ENCODE results near the gene ANKRD34C. TPM values are rescaled to one million over a fixed set of nuclear protein-coding genes. Genes with fewer than 3 reads are reported as not detected.

Gene ANKRD34C
- total RNA-seq, 1 donor from 2014 or later, result not detected

DNA sequence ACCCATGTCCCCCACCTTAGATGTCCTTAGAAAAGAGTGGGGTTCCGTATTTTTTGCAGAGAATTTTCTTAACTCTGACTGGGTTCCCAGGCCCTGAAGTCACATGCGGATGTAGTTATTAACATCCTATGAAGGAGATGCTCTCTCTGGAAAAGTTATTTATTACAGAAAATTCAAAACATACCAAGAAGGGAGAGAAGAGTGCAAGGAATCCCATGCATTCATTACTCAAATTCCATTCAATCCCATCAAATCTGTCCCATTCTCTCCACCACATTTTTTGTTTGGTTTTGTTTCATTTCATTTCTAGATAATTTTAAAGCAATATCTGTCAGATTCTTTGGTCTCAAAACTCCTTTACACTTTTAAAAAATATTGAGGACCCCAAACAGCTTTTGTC, 34.3 kb upstream of the ANKRD34C start:
- Histone ChIP-seq H3K36me3 (no peaks in the 10 kb centered on the region), H3K27me3 (no peaks in the 10 kb centered on the region), H3K4me3 (no peak overlapping the region), H3K27ac (no peak overlapping the region), H3K9me3 (no peaks in the 10 kb centered on the region), H3K4me1 (no peaks in the 10 kb centered on the region)
- TF ChIP-seq, protein P1, sequence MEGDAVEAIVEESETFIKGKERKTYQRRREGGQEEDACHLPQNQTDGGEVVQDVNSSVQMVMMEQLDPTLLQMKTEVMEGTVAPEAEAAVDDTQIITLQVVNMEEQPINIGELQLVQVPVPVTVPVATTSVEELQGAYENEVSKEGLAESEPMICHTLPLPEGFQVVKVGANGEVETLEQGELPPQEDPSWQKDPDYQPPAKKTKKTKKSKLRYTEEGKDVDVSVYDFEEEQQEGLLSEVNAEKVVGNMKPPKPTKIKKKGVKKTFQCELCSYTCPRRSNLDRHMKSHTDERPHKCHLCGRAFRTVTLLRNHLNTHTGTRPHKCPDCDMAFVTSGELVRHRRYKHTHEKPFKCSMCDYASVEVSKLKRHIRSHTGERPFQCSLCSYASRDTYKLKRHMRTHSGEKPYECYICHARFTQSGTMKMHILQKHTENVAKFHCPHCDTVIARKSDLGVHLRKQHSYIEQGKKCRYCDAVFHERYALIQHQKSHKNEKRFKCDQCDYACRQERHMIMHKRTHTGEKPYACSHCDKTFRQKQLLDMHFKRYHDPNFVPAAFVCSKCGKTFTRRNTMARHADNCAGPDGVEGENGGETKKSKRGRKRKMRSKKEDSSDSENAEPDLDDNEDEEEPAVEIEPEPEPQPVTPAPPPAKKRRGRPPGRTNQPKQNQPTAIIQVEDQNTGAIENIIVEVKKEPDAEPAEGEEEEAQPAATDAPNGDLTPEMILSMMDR (IDR thresholded peaks at IDR 0.05), result no peak
- DNase-seq (ENCODE audit: low spot score in 2 of 2), result no peak
- intact Hi-C loops (cut with DNase I), result no loop called here

DNA sequence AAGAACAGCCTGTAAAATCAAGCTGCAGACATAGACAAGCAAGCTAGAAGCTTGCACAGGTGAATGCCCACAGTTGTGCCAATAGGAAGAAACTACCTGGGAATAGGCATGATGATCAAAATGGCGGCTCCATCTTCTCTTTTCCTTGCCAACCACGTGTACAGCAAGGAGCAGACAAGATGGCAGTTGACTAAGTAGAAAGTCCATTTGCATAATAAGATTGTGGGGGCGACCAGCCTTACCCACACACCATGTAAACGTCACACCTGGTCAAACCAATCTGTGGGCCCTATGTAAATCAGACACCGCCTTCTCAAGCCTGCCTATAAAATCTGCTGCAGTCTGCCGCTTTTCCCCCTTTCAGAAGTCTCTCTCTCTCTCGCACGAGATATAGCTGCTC, 25.1 kb upstream of the ANKRD34C start:
- H3K4me1 ChIP-seq, result no peaks in the 10 kb centered on the region
- TF ChIP-seq, protein P1 (IDR thresholded peaks at IDR 0.05), result no peak
- no peak overlapping the region for H3K27ac ChIP-seq
- no peaks in the 10 kb centered on the region for H3K27me3 ChIP-seq
- no peaks in the 10 kb centered on the region for H3K9me3 ChIP-seq
- intact Hi-C loops (cut with DNase I), result no loop called here
- no peaks in the 10 kb centered on the region for H3K36me3 ChIP-seq
- no peak for DNase-seq (ENCODE audit: low spot score in 2 of 2)
- no peak overlapping the region for H3K4me3 ChIP-seq

DNA sequence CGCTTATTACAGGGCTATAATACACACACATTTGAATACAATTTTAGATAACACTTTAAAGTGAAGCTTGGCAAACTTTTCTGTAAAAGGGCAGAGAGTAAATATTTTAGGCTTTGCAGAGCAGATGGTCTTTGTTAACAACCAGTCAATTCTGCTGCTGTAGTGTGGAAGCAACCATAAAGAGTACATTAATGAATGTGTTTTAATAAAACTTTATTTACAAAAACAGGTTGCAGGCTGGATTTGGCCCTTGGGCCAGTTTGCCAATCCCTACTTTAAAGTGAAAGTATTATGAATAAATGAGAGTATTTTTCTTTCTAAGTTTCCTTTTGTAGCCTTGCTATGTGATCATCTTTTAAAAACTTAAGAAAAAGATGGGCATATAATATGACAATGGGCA, 20.7 kb upstream of the ANKRD34C start:
- no peaks in the 10 kb centered on the region for H3K27me3 ChIP-seq
- no peak overlapping the region for H3K4me3 ChIP-seq
- intact Hi-C loops (cut with DNase I), result no loop called here
- no peaks in the 10 kb centered on the region for H3K36me3 ChIP-seq
- no peak overlapping the region for H3K27ac ChIP-seq
- TF ChIP-seq, protein P1 (IDR thresholded peaks at IDR 0.05), result no peak
- no peak for DNase-seq (ENCODE audit: low spot score in 2 of 2)
- H3K9me3 ChIP-seq, result no peaks in the 10 kb centered on the region
- no peaks in the 10 kb centered on the region for H3K4me1 ChIP-seq

DNA sequence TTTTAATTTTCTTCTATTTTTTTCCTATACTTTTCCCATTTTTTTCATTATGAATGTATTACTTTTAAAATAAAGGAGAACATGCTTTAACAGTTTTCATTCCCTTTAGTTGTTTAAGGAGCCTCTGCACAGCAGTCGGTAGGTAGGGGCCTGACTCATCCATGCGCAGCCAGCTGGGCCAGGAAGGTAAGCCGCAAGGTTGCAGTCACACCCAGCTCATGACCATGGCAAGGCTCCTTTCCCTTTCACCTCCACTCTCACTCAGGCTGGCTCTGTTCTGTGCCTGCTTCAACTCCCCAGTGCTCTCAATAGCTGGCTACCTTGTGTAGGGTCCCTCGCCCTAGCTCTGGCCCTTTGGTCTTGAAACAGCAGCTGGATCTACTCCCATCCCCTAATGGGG, 17.4 kb upstream of the ANKRD34C start:
- H3K27me3 ChIP-seq, result no peaks in the 10 kb centered on the region
- DNase-seq (ENCODE audit: low spot score in 2 of 2), result no peak
- TF ChIP-seq, protein P1 (IDR thresholded peaks at IDR 0.05), result no peak
- no peaks in the 10 kb centered on the region for H3K9me3 ChIP-seq
- H3K36me3 ChIP-seq, result no peaks in the 10 kb centered on the region
- peak overlapping the region in 1 of 2 donors; percentile 23 for H3K27ac ChIP-seq
- H3K4me3 ChIP-seq, result no peak overlapping the region
- H3K4me1 ChIP-seq, result no peaks in the 10 kb centered on the region
- intact Hi-C loops (cut with DNase I), result no loop called here

DNA sequence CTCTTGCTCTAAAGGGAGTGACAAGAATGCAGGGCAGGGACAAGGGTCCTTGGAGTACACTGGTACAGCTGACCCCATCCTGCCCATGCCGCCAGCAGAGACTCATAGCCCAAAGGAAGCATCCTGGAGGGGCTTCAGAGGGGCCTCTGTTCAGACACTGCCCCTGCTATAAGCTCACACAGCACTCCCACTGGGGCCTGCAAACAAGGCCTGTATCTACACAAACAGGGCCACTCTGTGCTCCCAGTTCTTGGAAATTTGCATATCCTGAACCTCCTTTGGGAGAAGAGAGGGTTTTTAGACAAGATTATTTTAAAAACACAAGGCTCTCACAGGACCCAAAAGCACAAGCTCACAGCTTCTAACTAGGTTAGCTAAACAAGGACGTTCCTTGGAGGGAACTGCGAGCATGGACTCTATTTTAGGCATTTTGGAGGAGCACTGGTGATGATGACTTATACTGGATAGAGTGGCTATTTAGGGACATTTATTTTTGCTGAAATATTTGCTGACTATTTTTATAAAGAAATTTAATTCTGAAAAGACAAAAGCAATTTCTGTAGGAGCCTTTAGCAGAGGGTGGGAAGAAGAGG, 16.4 kb upstream of the ANKRD34C start:
- Histone ChIP-seq H3K27ac (peak overlapping the region in 1 of 2 donors; percentile 23), H3K9me3 (no peaks in the 10 kb centered on the region), H3K4me1 (no peaks in the 10 kb centered on the region), H3K4me3 (no peak overlapping the region), H3K36me3 (no peaks in the 10 kb centered on the region), H3K27me3 (no peaks in the 10 kb centered on the region)
- DNase-seq (ENCODE audit: low spot score in 2 of 2), result no peak
- intact Hi-C loops (cut with DNase I), result no loop called here
- TF ChIP-seq, protein P1 (IDR thresholded peaks at IDR 0.05), result no peak
